Prostate gland (tissue), 2 donors: ENCODE data around the gene C7orf25. TPM values are rescaled to one million over a fixed set of nuclear protein-coding genes. Genes with fewer than 3 reads are reported as not detected.

Source experiments
- DNase-seq: peaks from one replicate; pipeline ENCODE4 v3.0.0-alpha.2; 2019; ENCODE audit warnings: low spot score
- H3K27ac ChIP-seq, 2 donors: fragments of 200-600 bp; sonication (generic); 2 replicates each; pipeline ENCODE4 v1.5.1; 2017 to 2019
- H3K27me3 ChIP-seq: fragments of 200-600 bp; sonication (generic); replicated peaks from 2 replicates; pipeline ENCODE4 v1.5.1; 2019; ENCODE audit not compliant: insufficient read depth
- H3K36me3 ChIP-seq, 2 donors: fragments of 200-600 bp; sonication (generic); 1 replicate in 1 of 2; 2 replicates in 1 of 2; pipeline versions ENCODE4 v1.5.1 to v1.8.1; 2017 to 2019
- H3K4me1 ChIP-seq: fragments of 200-600 bp; sonication (generic); replicated peaks from 2 replicates; pipeline ENCODE4 v1.5.1; 2019
- H3K4me3 ChIP-seq, 2 donors: fragments of 200-600 bp; sonication (generic); 2 replicates each; pipeline ENCODE4 v1.5.1; 2017 to 2019
- H3K9me3 ChIP-seq: fragments of 200-600 bp; sonication (generic); 2 replicates; pipeline ENCODE4 v1.5.1; 2017
- POLR2A ChIP-seq: fragments of 450-650 bp; IDR thresholded peaks from one replicate; pipeline ENCODE4 v1.6.1; 2016; ENCODE audit warnings: antibody characterized with exemption, mild to moderate bottlenecking
- POLR2AphosphoS5 ChIP-seq: sonication (generic); formaldehyde crosslinking; IDR thresholded peaks from one replicate; pipeline ENCODE4 v1.6.1; 2017; ENCODE audit warnings: antibody characterized with exemption
- WGBS: methylation state at CpG from one replicate; pipeline ENCODE4 v1.1.5; 2018; 5-methylcytosine and 5-hydroxymethylcytosine counted together
- intact Hi-C: fragments of 100-400 bp; cut with DNase I; formaldehyde crosslinking; loops from one replicate; pipeline ENCODE4 v1.14.2; 2022
- total RNA-seq, 2 donors: library from RNA; depleted of rRNA; stranded (reverse); fragments of >200 nt; gene quantifications; one replicate each; pipeline ENCODE4 v1.1.0, GENCODE V29; 2016
- TF ChIP-seq, protein P1 (sequence below), 4 experiments: fragments of 200-600 bp in 2 of 4; fragments of 450-650 bp in 2 of 4; sonication (generic) in 2 of 4; IDR thresholded peaks; 1 replicate in 3 of 4; 2 replicates in 1 of 4; pipeline ENCODE4 v1.5.1; 2016 to 2019; ENCODE audit warnings: antibody characterized with exemption in 4 of 4, mild to moderate bottlenecking in 2 of 4, moderate library complexity in 2 of 4

C7orf25 gene
- total RNA-seq, 2 donors from 2014 or later: 7.5 to 20.8 TPM

DNA sequence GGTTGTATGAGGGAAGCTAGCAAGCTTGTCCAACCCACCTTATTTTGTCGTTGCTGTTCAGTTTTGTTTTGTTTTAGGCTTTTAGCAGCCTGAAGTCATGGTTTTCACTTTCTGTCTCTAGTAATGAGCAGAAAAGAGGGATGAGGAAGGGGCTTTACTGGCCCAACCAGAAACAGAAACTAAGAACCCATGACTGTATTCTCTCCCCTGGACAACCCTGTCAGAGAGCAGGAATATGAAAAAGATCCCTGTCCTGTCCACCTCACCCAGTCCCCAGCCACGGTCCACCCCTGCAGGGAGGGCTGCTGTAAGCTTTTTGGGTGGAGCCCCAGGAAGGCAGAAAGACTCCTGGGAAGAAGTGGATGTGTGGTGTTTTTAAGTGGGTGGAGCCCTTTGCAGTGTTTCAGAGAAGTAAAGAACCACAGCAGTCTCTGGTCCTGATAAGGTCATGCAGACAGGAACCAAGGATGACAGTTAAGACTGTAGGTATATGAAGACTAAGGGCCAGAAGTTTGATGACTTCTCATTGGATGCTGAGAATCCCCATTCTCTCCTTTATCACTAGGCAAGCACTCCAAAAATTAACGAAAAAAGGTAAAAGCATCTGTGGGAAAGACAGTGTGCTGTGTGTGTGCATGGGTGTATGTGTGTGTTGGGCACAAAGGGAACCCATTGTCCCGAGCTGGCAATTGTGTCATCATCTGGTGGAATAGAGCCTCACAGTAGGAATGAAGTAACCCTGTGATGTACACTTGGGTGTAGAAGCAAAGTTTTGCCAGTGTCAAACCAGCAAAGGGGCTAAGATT is 34.2 kb upstream of the C7orf25 start:
- no peak for TF ChIP-seq POLR2AphosphoS5
- TF ChIP-seq, protein P1, sequence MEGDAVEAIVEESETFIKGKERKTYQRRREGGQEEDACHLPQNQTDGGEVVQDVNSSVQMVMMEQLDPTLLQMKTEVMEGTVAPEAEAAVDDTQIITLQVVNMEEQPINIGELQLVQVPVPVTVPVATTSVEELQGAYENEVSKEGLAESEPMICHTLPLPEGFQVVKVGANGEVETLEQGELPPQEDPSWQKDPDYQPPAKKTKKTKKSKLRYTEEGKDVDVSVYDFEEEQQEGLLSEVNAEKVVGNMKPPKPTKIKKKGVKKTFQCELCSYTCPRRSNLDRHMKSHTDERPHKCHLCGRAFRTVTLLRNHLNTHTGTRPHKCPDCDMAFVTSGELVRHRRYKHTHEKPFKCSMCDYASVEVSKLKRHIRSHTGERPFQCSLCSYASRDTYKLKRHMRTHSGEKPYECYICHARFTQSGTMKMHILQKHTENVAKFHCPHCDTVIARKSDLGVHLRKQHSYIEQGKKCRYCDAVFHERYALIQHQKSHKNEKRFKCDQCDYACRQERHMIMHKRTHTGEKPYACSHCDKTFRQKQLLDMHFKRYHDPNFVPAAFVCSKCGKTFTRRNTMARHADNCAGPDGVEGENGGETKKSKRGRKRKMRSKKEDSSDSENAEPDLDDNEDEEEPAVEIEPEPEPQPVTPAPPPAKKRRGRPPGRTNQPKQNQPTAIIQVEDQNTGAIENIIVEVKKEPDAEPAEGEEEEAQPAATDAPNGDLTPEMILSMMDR (IDR thresholded peaks at IDR 0.05): no peak
- no peak for TF ChIP-seq POLR2A
- Histone ChIP-seq H3K4me3 (no peak overlapping the region), H3K4me1 (no peaks in the 10 kb centered on the region), H3K27me3 (no peaks in the 10 kb centered on the region), H3K27ac (peak overlapping the region in 1 of 2 donors; percentile 21), H3K36me3 (no peaks in the 10 kb centered on the region), H3K9me3 (no peaks in the 10 kb centered on the region)
- WGBS: 36% methylated on average over 3 of the region's 4 CpGs
- no peak for DNase-seq
- intact Hi-C loops: loop anchor here (10.0 kb wide), 1 partner anchor 509 kb away; no protein-coding TSS in a partner anchor

DNA sequence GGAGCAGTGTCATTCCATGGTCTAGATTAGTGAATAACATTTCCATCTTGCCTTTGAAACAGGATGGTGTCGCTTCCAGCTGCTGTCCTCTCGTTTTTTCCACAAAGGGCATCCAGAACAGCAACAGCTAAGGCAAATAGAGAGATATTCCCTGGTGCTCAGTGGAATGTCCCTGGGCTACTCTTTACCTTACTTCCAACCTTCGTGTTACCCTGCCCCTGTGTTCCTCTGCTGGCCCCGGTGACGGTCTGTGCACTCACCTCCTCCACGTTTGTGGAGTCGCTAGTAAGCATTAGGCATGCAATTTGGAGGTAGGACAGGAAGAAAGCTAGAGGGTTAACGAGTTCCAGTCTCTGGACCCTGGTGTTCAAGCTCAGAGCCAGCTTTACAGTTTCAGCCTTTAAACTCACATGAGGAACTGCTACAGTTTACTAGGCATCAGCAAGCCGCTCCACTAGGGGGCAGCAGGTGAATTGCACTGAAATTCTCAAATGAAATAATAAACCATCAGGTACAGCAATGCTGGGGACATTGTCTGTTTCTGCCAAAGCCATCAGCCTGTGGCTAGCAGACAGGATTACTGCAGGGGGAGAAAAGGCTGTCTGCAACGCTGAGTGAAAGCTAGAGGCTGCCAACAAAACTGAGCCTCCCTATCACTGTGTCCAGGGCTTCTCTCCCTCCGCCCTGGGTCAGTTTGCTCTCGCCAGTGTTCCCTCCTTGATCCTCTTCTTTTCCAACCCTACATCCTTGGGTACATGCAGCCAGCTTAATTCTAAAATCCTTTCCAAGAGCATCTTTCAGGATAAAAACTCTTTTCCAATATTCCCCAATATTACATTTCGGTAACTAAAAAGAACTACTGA is 29.3 kb upstream of the C7orf25 start:
- no peaks in the 10 kb centered on the region for H3K36me3 ChIP-seq
- H3K4me1 ChIP-seq: no peaks in the 10 kb centered on the region
- peak; percentile 88 for DNase-seq
- H3K9me3 ChIP-seq: no peaks in the 10 kb centered on the region
- intact Hi-C loops: loop anchor here (10.0 kb wide), 1 partner anchor 514 kb away; no protein-coding TSS in a partner anchor
- WGBS: 48% methylated on average over 13 of the region's 13 CpGs
- no peak for TF ChIP-seq POLR2A
- TF ChIP-seq, protein P1 (IDR thresholded peaks at IDR 0.05): peak; percentile 43 to 83 (median 78)
- peak; percentile 70 for TF ChIP-seq POLR2AphosphoS5
- no peak overlapping the region for H3K27ac ChIP-seq
- H3K4me3 ChIP-seq: no peak overlapping the region
- no peaks in the 10 kb centered on the region for H3K27me3 ChIP-seq

DNA sequence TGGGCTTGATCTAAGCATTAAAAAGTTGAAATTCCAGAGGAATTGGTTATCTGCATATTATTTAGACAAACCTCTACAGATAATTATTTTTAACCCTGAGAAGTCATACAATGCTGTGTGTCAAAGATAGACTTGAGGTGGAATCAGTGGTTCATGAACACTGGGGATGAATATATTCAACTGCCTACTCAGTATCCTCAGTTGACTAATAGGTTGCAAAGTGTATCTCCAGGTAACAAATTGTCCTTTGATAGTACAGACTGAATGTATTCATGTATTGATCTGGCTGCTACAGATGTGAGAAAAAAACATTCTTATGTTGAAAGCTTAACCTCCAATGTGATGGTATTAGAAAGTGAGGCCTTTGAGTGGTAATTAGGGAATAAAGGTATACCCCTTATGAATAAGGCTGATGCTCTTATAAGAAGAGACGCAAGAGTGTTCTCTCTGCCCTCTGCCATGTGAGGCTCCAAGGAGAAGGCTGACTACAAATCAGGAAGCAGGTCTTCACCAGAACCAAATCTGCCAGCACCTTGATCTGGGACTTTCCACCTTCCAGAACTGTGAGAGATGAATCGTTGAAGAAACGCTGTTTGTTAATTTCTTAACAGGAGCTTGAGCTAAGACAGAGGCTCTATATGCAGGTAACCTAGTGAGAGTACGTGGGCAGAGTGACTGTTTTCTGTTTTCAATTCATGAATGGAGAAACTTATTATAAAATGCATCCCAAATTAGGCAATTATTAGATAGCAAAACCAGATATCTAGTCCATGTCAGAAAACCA is 27.8 kb upstream of the C7orf25 start:
- DNase-seq: no peak
- intact Hi-C loops: loop anchor here (10.0 kb wide), 1 partner anchor 515 kb away; no protein-coding TSS in a partner anchor
- TF ChIP-seq POLR2AphosphoS5 (no peak), POLR2A (no peak)
- TF ChIP-seq, protein P1 (IDR thresholded peaks at IDR 0.05): no peak
- Histone ChIP-seq H3K4me1 (no peaks in the 10 kb centered on the region), H3K27ac (no peak overlapping the region), H3K4me3 (no peak overlapping the region), H3K9me3 (no peaks in the 10 kb centered on the region), H3K36me3 (no peaks in the 10 kb centered on the region), H3K27me3 (no peaks in the 10 kb centered on the region)
- WGBS: 82% methylated on average over 4 of the region's 4 CpGs

DNA sequence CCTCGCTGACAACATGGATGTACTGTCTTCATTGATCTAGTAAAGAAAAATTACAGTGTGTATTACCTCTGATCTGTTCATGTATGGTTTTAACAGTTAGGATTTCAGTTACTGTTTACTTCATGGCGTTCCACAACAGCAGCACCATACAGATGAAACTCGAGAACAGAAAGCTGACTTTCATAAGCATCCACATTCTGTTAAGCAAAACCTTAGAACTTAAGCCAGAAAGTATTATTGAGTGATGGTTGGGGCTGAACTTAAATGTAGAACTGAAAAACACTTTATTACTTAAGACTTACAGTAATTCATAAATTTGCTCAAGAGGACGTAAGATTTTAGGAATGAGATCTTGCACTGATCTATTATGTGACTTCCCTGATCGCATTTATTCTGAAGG is 24.0 kb upstream of the C7orf25 start:
- Histone ChIP-seq H3K9me3 (no peaks in the 10 kb centered on the region), H3K36me3 (no peaks in the 10 kb centered on the region), H3K4me1 (no peaks in the 10 kb centered on the region), H3K4me3 (no peak overlapping the region), H3K27me3 (no peaks in the 10 kb centered on the region), H3K27ac (no peak overlapping the region)
- no peak for DNase-seq
- 87% methylated on average over 5 of the region's 5 CpGs for WGBS
- no peak for TF ChIP-seq POLR2A
- TF ChIP-seq POLR2AphosphoS5: no peak
- TF ChIP-seq, protein P1 (IDR thresholded peaks at IDR 0.05): no peak
- intact Hi-C loops: no loop called here
